HepG2 (cell line): ENCODE results near the gene RAB6B. TPM values are rescaled to one million over a fixed set of nuclear protein-coding genes. Genes with fewer than 3 reads are reported as not detected.

Experiments
- ATAC-seq: fragments of 200-7000 bp; cut with Tn5 transposase; 3 replicates; pipeline ENCODE4 v1.9.1; 2020; ENCODE audit warnings: mild to moderate bottlenecking, moderate library complexity
- BruUV-seq: library from RNA; stranded (reverse); fragments of 400-500 nt; replicated peaks from 2 replicates; lab custom pipeline; 2021; lab: Mats Ljungman, UMichigan
- CTCF ChIA-PET: fragments of 300-600 bp; formaldehyde crosslinking; extraction: SDS; loops from one replicate; lab custom pipeline; 2021; ENCODE audit warnings: low total read pairs, inconsistent platforms, low intra/inter-chr PET ratio; lab: Yijun Ruan, JAX
- POLR2A ChIA-PET: fragments of 350-600 bp; sonication (Branson Sonifier 250); formaldehyde crosslinking; loops from one replicate; lab custom pipeline; 2020; ENCODE audit warnings: antibody characterized with exemption, inconsistent platforms; lab: Yijun Ruan, JAX
- DNase-seq: peaks from one replicate; pipeline ENCODE4 v3.0.0-alpha.2; 2015; ENCODE audit warnings: low spot score
- FAIRE-seq: peaks from 3 replicates; lab custom pipeline; 2011; peaks lifted over from hg19 to GRCh38; lab: Jason Lieb, UNC
- H2AFZ ChIP-seq: one replicate; pipeline ENCODE4 v1.6.1; 2011; ENCODE audit warnings: low read length, inconsistent platforms
- H3K27ac ChIP-seq: fragments of 300-600 bp; 3 replicates; pipeline ENCODE4 v1.8.0; 2011; ENCODE audit warnings: mixed run types, mild to moderate bottlenecking, mixed read lengths, low read length, inconsistent platforms; ENCODE audit not compliant: insufficient read depth; ENCODE audit errors: extremely low read length
- H3K27me3 ChIP-seq, 2 experiments: fragments of 200-600 bp in 1 of 2; 2 replicates in 1 of 2; 3 replicates in 1 of 2; pipeline versions ENCODE4 v1.6.0 to v1.8.0; 2011; ENCODE audit warnings: low read length in 2 of 2, mild to moderate bottlenecking in 2 of 2, moderate library complexity in 2 of 2, inconsistent platforms in 1 of 2; ENCODE audit not compliant: insufficient read depth in 2 of 2, control insufficient read depth in 1 of 2
- H3K36me3 ChIP-seq, 2 experiments: fragments of 200-600 bp in 1 of 2; replicated peaks in 1 of 2; 2 replicates in 1 of 2; 3 replicates in 1 of 2; pipeline versions ENCODE4 v1.5.1 to v1.8.0; 2011; ENCODE audit warnings: low read length in 2 of 2, inconsistent platforms in 1 of 2; ENCODE audit not compliant: insufficient read depth in 2 of 2, control insufficient read depth in 1 of 2
- H3K4me1 ChIP-seq: 2 replicates; pipeline ENCODE4 v1.5.1; 2012; ENCODE audit warnings: low read length, inconsistent platforms; ENCODE audit not compliant: insufficient read depth
- H3K4me2 ChIP-seq: 2 replicates; pipeline ENCODE4 v1.6.0; 2011; ENCODE audit warnings: low read depth, low read length, inconsistent platforms
- H3K4me3 ChIP-seq, 3 experiments: fragments of 200-600 bp in 1 of 3; sonication (generic), shearing (Covaris generic) in 1 of 3; replicated peaks in 1 of 3; 2 replicates each; pipeline ENCODE4 v1.5.1; 2011 to 2016; ENCODE audit warnings: low read length in 3 of 3, inconsistent platforms in 2 of 3, low read depth in 2 of 3, mild to moderate bottlenecking in 2 of 3, control low read depth in 1 of 3, mixed read lengths in 1 of 3; ENCODE audit not compliant: insufficient read depth in 1 of 3
- H3K79me2 ChIP-seq: one replicate; pipeline ENCODE4 v1.6.1; 2011; ENCODE audit warnings: low read length, inconsistent platforms; ENCODE audit not compliant: insufficient read depth
- H3K9ac ChIP-seq: 2 replicates; pipeline ENCODE4 v1.6.0; 2011; ENCODE audit warnings: mild to moderate bottlenecking, low read depth, low read length, inconsistent platforms; ENCODE audit not compliant: insufficient read depth
- H3K9me3 ChIP-seq: 2 replicates; pipeline ENCODE4 v1.5.1; 2012; ENCODE audit warnings: mild to moderate bottlenecking, low read length
- H4K20me1 ChIP-seq: 2 replicates; pipeline ENCODE4 v1.6.0; 2011; ENCODE audit warnings: inconsistent platforms, mild to moderate bottlenecking, low read length, moderate library complexity; ENCODE audit not compliant: insufficient read depth
- FOXC1 ChIP-seq: sonication (generic); formaldehyde crosslinking; IDR thresholded peaks from 2 replicates; pipeline ENCODE4 v1.8.0; 2022; ENCODE audit warnings: mild to moderate bottlenecking, missing genetic modification reagents, borderline replicate concordance
- HNRNPUL1 ChIP-seq: fragments of 200-400 bp; formaldehyde crosslinking; IDR thresholded peaks from 2 replicates; pipeline ENCODE4 v1.6.1; 2017; ENCODE audit warnings: low read depth, mild to moderate bottlenecking, low read length, moderate library complexity
- MIER3 ChIP-seq: IDR thresholded peaks from 2 replicates; pipeline ENCODE4 v1.6.1; 2016; ENCODE audit warnings: missing compliant biosample characterization, borderline replicate concordance
- PRPF4 ChIP-seq: fragments of 200-400 bp; formaldehyde crosslinking; IDR thresholded peaks from 2 replicates; pipeline ENCODE4 v1.6.1; 2016; ENCODE audit warnings: low read length, low read depth; ENCODE audit not compliant: poor library complexity, severe bottlenecking
- TBP ChIP-seq: sonication (generic); formaldehyde crosslinking; IDR thresholded peaks from 2 replicates; pipeline ENCODE4 v1.5.0; 2020; ENCODE audit warnings: missing genetic modification reagents
- XRCC5 ChIP-seq: fragments of 200-400 bp; formaldehyde crosslinking; optimal IDR thresholded peaks from 2 replicates; pipeline ENCODE3; 2017; ENCODE audit warnings: mild to moderate bottlenecking, low read length
- ZBTB1 ChIP-seq: sonication (generic); formaldehyde crosslinking; IDR thresholded peaks from 2 replicates; pipeline ENCODE4 v1.4.0; 2020; ENCODE audit warnings: missing genetic modification reagents, borderline replicate concordance
- ZBTB21 ChIP-seq: sonication (generic); formaldehyde crosslinking; IDR thresholded peaks from 2 replicates; pipeline ENCODE4 v1.4.0; 2020; ENCODE audit warnings: missing genetic modification reagents
- ZC3H4 ChIP-seq: sonication (generic); formaldehyde crosslinking; IDR thresholded peaks from 2 replicates; pipeline ENCODE4 v1.4.0; 2020; ENCODE audit warnings: missing genetic modification reagents, borderline replicate concordance
- ZNF224 ChIP-seq: sonication (generic); formaldehyde crosslinking; IDR thresholded peaks from 2 replicates; pipeline ENCODE4 v1.5.0; 2020; ENCODE audit warnings: mild to moderate bottlenecking, missing genetic modification reagents
- ZNF703 ChIP-seq: sonication (generic); formaldehyde crosslinking; IDR thresholded peaks from 2 replicates; pipeline ENCODE4 v1.5.1; 2020; ENCODE audit warnings: missing genetic modification reagents, mild to moderate bottlenecking, moderate library complexity, borderline replicate concordance
- ZSCAN25 ChIP-seq: sonication (generic); formaldehyde crosslinking; IDR thresholded peaks from 2 replicates; pipeline ENCODE4 v1.8.0; 2022; ENCODE audit warnings: mild to moderate bottlenecking, missing genetic modification reagents
- WGBS: methylation state at CpG from one replicate; pipeline ENCODE4 v1.1.6; 2017; ENCODE audit warnings: low lambda C conversion rate; 5-methylcytosine and 5-hydroxymethylcytosine counted together
- in situ Hi-C: cut with HindIII; loops from 2 replicates; pipeline ENCODE4 v1.10.0; 2017; ENCODE audit warnings: low pct_unique_long_range_greater_than_20kb; ENCODE audit not compliant: extremely low pct_ligation_motif_present
- intact Hi-C: fragments of 100-400 bp; cut with micrococcal nuclease; formaldehyde crosslinking; loops from one replicate; pipeline ENCODE4 v1.10.0; 2022; ENCODE audit not compliant: unreplicated experiment
- polyA plus RNA-seq, 8 experiments: library from polyadenylated mRNA; depleted of rRNA in 3 of 8; stranded (reverse) in 7 of 8; unstranded in 1 of 8; fragments of >200 nt; fragmentation: Illumina TruSeq in 4 of 8; extraction: Trizol in 4 of 8; gene quantifications; 2 replicates each; pipeline versions ENCODE4 v1.2.1 to v1.2.3, GENCODE V29; 2011 to 2016; ENCODE audit warnings: low read depth in 4 of 8, missing spikeins in 1 of 8, mixed read lengths in 1 of 8; ENCODE audit not compliant: insufficient read depth in 1 of 8
- total RNA-seq, 5 experiments: library from RNA; depleted of rRNA; stranded (reverse); fragments of >200 nt; fragmentation: Illumina TruSeq; extraction: Trizol; gene quantifications; 2 replicates each; pipeline ENCODE4 v1.2.3, GENCODE V29; 2016; ENCODE audit warnings: low read depth in 1 of 5
- TF ChIP-seq, protein P1 (sequence below): sonication (generic); formaldehyde crosslinking; IDR thresholded peaks from 2 replicates; pipeline ENCODE4 v1.5.0; 2020; ENCODE audit warnings: mild to moderate bottlenecking, low read depth, missing genetic modification reagents, borderline replicate concordance
- TF ChIP-seq, protein P2 (sequence below): sonication (generic); formaldehyde crosslinking; IDR thresholded peaks from 2 replicates; pipeline ENCODE4 v1.8.1; 2023; ENCODE audit warnings: mild to moderate bottlenecking, missing genetic modification reagents

Gene RAB6B
- total and polyA plus RNA-seq, 2 of the 13 experiments (the other 11 are each of a cell fraction or from before 2014, with no cell fraction given): 0.16 TPM; not detected in 1

DNA sequence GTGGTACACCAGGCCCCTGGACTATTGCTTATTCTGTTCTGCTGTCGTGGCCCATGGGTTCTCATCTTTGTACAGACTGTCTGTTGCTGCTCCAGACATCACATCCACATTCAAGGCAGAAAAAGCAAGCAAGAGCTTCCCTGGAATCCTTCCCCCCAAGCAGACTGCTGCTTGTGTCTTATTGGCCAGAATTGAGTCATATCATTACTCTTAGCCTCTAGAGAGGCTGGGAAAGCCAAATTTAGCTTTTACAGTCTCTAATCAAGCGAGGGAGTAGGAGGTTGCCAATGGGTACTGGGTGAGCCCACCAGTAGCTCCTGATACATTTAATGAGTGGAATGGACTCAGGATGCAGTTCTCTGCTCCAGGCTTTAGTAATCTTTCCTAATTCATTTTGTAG lies 39.4 kb downstream of the RAB6B start:
- Histone ChIP-seq H3K27me3 (peaks cover 7 to 46% of the 10 kb centered on the region in 2 experiments; a peak in 4 of 5 replicates), H3K4me3 (no peak overlapping the region), H3K4me2 (no peak overlapping the region), H3K79me2 (no peaks in the 10 kb centered on the region), H3K9ac (no peak overlapping the region), H2AFZ (no peak overlapping the region), H3K9me3 (no peaks in the 10 kb centered on the region), H3K4me1 (no peaks in the 10 kb centered on the region), H4K20me1 (no peaks in the 10 kb centered on the region), H3K36me3 (no peaks in the 10 kb centered on the region), H3K27ac (no peak overlapping the region)
- no TSS peak for BruUV-seq
- in situ Hi-C loops: no loop called here
- DNase-seq (no peak), FAIRE-seq (no peak), ATAC-seq (no peak)
- 0% methylated on average over 2 of the region's 2 CpGs for WGBS
- POLR2A ChIA-PET: no interaction called here
- intact Hi-C loops: no loop called here
- CTCF ChIA-PET: no interaction called here
- TF ChIP-seq ZNF703 (CRISPR knock-in tag) (no peak), TBP (CRISPR knock-in tag) (no peak), PRPF4 (no peak), FOXC1 (no peak), HNRNPUL1 (no peak), MIER3 (no peak), ZBTB1 (CRISPR knock-in tag) (no peak), ZBTB21 (CRISPR knock-in tag) (no peak), ZNF224 (CRISPR knock-in tag) (no peak), XRCC5 (no peak), ZC3H4 (no peak), ZSCAN25 (CRISPR knock-in tag) (no peak)
- TF ChIP-seq, protein P1, sequence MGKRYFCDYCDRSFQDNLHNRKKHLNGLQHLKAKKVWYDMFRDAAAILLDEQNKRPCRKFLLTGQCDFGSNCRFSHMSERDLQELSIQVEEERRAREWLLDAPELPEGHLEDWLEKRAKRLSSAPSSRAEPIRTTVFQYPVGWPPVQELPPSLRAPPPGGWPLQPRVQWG: no peak
- TF ChIP-seq, protein P2, sequence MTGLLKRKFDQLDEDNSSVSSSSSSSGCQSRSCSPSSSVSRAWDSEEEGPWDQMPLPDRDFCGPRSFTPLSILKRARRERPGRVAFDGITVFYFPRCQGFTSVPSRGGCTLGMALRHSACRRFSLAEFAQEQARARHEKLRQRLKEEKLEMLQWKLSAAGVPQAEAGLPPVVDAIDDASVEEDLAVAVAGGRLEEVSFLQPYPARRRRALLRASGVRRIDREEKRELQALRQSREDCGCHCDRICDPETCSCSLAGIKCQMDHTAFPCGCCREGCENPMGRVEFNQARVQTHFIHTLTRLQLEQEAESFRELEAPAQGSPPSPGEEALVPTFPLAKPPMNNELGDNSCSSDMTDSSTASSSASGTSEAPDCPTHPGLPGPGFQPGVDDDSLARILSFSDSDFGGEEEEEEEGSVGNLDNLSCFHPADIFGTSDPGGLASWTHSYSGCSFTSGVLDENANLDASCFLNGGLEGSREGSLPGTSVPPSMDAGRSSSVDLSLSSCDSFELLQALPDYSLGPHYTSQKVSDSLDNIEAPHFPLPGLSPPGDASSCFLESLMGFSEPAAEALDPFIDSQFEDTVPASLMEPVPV (CRISPR knock-in tag): no peak
